Muscle of arm (tissue), 12 donors: ENCODE data around the gene ARL8A. TPM values are rescaled to one million over a fixed set of nuclear protein-coding genes. Genes with fewer than 3 reads are reported as not detected.
A peak's percentile ranks its signal among the peaks of the same experiment; 100 is the strongest.
"Not testable (repeated sequence)": the region's sequence is repeated elsewhere in the genome, so short reads cannot be mapped to it uniquely, and the experiment has no call there.

Source experiments
- DNase-seq: peaks from one replicate; pipeline ENCODE4 v3.0.0-alpha.2; 2013
- polyA plus RNA-seq, 12 donors: library from polyadenylated mRNA; unstranded; fragments of 120-200 nt; gene quantifications; one replicate each; pipeline ENCODE4 v1.2.1, GENCODE V29; 2013; ENCODE audit not compliant: insufficient read length in 12 of 12

The ARL8A gene
- polyA plus RNA-seq, 12 donors, result 35.1 to 65.4 (median 40.3) TPM; not detected in 1

DNA sequence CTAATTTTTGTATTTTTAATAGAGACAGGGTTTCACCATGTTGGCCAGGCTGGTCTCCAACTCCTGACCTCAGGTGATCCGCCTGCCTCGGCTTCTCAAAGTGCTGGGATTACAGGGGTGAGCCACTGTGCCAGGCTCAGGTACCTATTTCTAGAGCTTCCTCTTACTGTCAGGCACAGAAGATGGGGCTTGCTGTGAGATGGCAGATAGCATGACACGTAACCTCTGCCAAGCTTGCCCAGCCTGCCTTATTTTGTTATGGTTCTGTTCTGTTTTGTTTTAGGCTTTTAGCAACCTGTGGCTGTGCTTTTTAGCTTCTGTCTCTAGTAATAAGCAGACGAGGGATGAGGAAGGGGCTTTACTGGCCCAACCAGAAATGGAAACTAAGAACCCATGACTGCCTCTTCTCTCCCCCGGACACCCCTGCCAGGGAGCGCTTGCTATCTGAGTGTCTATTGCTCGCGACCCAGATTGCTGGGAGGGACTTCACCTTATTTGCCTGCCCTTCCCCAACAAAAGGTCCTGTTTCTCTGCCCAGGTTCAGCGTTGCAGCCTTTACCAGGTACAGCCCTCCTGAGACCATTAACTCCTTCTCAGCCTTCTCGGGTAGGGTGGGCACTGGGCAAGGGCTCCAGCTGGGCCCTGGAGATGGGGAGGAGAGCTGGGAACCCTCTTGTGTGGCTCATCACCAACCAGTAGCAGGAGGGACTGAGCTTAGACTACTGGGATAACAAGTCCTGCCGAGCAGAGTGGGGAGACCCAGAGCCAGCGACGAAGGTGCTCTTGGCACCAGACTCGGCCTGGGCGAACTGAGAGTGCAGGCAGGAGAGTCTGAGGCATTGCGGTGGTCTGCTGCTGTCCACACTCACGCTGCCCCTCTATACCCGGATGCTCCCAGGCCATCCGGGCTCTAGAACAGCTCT lies 35.6 kb upstream of the ARL8A start:
- DNase-seq, result no peak

DNA sequence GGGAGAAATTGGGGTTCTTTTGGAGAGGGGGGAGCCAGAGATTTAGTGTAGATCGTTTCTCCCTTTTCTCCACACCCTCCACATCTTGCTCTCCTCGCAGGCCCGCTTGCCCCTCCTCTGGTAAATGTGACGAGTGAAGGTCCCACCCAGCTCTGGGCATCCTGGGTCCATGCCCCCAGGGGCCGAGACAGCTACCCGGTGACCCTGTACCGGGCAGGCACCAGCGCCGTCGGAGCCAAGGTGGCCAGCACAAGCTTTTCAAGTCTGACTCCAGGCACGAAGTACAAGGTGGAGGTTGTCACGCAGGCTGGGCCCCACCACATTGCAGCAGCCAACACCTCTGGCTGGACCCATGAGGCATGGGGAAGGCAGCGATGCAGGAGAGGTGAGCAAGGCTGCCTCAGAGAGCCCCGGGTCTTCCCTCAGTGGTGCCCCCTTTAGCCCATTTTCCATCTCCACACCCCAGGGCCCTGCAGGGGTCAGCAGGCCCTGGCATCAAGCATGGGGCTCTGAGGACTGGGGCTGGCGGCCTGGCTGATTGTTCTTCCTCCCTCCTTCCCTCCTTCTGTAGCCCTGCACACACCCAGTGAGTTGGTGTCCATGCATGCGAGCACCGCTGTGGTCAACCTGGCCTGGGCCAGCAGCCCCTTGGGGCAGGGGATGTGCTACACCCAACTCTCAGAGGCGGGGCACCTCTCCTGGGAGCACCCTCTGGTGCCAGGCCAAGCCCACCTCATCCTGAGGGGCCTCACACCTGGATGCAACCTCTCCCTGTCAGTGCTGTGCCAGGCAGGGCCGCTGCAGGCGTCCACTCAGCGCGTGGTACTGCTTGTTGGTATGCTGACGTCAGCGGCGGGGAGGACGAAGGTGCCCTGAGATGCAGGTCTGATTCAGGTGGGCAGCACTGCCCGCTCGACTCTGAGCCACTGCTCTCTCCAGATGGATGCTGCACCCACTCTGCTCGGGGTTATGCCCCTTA lies 32.7 kb upstream of the ARL8A start:
- DNase-seq, result no peak

DNA sequence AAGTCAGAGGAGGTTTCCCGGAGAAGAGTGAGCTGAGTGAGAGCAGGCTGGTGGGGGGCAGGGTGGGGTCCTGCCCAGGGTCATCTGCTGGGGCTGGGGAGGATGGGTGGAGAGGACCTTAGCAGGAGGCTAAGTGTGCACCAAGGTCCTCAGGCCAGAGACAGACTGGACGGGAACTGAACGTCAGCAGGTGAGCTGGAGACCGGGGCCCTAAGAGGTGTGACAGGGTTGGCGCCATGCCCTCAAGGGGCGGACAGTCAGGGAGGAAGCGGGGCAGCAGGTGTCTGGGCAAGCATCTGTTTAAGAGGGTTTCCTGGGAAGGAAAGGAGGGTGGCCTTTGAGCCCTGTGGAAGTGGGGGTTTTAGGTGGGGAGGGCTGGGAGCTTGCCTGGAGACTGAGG lies 29.5 kb upstream of the ARL8A start:
- DNase-seq, result no peak

DNA sequence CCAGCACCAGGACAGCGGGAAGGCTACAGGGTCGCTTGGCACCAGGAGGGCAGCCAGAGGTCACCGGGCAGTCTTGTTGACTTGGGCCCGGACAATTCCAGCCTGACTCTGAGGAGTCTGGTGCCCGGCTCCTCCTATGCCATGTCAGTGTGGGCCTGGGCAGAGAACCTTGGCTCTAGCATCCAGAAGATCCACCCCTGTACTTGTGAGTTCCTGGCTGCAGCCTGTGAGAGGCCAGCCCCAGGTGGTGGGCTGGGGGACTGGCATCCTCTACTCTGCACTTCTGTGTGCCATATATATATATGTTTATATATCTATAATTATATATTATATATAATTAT lies 27.4 kb upstream of the ARL8A start:
- no peak for DNase-seq

DNA sequence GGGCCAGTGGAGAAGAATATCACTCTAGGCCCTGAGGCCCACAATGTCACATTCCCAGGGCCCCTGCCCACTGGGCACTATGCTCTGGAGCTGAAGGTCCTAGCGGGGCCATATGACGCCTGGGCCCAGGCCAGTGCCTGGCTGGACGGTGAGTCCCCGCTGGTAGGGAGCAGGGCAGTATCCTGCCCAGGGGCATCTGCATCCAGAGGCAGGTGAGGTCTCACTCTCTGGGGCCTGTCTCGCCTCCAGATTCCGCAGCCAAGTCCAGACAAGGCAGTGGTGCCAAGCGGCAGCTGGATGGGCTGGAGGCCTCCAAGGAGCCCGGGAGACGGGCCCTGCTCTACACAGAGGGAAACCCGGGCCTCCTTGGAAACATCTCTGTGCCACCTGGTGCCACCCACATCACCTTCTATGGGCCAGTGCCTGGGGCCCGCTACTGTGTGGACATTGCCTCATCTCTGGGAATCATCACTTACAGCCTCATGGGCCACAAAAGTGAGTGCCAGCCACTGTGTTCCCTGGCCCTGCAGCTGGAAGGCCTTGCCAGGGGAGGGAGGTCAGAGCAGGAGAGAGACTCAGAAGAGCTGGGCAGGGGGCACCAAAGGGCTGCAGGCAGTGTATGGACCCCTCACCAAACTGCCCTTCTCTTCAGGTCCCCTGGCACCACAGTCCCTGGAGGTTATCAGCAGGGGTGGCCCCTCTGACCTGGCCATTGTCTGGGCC lies 26.9 kb upstream of the ARL8A start:
- DNase-seq, result no peak

DNA sequence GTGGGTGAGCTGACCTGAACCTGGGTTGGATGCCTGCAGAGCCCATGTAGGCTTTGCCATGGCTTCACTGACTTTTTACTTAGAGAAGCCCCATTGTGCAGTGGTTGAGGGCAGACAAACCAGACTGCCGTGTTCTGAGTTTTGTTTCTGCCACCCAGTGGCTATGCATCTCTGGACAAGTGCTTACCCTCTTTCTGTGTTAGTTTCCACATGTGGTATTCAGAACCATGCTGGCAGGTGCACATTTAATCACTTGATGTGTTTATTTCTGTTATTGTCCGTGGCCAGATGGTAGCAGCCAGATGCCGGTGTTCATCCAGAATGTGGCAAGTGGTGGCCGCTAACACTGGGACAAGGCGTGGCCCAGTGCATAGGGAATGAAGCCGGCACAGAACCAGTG lies 26.2 kb upstream of the ARL8A start:
- DNase-seq, result no peak

DNA sequence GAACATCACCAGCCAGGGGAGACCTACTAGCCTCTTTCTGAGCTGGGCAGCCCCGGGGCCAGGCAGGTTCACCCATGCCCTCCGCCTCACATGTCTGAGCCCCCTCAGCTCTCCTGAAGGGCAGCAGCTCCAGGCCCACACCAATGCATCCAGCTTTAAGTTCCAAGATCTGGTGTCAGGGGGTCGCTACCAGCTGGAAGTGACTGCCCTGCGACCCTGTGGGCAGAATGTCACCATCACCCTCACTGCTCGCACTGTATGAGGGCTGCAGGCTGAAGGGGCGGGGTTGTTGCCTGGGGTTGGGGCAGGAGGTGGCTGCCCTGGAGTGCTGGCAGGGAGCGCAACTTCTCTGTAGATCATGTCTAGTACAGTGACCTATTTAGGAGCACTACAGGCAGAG lies 24.3 kb upstream of the ARL8A start:
- no peak for DNase-seq

DNA sequence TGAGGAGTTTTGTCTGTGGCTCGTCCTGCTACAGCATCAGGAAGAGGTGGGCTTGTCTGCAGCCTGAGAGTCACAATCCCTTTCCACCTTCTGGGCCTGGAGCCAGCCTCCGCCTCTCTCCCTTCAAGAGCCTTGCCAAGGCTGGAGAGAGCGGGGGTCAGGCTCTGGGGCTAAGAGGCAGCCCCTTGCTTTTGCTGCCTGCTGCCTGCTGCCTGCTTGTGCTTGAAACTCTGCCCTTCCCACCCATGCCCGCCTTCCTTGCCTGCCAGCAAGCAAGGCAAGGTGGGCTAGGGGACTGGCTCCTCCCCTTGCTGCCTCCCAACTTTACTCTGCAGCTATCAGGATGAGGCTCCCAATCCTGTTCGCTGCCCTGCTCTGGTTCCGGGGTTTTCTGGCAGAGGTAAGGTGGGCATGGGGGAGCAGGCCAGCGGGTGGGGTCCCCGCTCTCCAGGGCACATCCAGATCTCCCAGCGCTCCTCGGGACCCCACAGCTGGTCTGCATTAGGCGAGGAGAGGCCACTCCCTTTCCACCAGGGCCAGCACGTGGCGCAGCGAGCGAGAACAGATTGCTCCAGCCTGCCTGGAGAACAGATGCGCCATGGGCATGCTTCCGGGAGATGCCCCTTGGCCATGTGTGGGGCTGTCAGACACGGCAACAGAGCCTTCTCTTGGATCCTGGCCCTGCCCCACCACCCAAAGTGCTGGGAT lies 23.3 kb upstream of the ARL8A start:
- DNase-seq, result peak; percentile 59

DNA sequence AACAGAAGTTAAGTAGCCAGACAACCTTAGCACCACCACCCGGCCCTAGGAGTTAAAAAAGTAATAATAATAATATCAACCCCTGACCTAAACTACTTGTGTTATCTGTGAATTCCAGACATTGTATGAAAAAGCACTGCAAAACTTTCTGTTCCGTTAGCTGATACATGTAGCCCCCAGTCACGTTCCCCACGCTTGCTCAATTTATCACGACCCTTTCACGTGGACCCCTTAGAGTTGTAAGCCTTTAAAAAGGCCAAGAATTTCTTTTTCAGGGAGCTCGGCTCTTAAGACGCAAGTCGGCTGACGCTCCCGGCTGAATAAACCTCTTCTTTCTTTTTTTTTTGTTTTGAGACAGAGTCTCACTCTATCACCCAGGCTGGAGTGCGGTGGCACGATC lies 22.5 kb upstream of the ARL8A start:
- not testable (repeated sequence) for DNase-seq

DNA sequence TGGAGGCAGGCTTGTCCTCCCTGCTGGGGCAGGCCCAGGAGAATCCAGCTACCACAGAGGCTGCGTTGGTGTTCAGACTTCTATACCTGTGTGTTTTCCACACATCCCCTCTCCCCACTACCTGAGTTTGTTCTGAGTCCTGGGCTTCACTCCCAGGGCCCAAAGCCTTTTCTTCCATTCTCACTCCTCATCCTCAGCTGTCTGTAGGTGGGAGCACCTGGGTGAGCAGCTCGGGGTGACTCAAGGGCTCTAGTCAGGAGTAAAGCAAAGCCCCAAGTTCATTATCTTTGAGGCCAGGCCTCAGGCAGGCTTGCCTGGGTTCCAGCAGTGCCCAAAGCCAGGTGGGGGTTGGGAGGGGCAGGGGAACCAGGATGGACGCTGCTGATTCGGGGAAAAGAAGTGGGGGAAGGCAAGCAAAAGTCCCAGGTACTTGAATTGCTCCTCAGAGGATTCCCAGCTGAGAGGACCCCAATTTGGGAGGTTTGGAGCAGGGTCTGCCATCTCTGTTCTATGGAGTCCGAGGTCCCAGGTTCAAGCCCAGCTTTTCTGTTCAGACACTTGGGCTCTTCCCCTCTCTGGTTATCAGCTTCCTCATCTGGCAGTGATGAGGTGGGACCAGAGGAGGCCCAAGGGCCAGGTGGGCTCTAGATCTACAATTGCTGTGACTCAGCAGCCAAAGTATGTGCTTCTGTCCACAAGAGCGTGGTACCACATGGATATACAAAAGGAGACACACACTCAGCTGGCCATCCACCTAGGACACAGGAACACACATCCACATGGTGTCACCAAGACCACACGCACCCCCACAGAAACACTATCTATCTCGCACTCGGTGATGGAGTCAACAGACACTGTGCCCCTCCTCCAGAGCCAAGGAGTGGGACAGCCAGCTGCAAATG lies 21.7 kb upstream of the ARL8A start:
- DNase-seq, result no peak

DNA sequence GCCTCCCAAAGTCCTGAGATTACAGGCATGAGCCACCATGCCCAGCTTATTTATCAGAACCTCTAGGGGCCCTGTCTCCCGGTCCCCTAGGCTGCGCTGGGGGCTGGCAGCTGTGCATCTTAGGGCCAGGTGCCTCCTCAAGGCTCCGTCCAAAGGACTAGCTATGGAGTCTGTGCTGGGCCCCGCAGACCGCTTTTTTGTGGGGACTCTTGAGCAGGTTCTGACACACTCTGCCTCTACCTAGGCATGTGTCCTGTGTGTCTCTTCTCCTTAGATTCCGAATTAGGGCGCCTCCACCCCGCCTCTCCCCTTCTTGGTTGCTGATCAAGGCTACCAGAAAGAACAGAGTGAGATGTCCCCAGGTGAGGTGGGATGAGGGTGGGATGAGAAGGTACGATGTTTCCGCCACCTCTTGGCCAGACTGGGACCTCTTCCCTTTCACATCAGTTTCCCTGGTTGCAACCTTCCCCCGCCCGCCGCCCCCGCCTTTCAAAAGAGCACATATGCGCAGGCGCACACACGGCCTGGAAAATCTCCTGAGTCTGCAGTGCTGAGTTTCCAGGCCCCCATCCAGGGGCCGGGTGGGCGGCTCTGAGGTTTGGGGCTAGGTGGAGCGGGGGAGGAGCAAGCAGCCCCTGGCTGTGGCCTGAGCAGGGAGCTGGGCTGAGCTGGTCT lies 20.9 kb upstream of the ARL8A start:
- DNase-seq, result peak; percentile 86

DNA sequence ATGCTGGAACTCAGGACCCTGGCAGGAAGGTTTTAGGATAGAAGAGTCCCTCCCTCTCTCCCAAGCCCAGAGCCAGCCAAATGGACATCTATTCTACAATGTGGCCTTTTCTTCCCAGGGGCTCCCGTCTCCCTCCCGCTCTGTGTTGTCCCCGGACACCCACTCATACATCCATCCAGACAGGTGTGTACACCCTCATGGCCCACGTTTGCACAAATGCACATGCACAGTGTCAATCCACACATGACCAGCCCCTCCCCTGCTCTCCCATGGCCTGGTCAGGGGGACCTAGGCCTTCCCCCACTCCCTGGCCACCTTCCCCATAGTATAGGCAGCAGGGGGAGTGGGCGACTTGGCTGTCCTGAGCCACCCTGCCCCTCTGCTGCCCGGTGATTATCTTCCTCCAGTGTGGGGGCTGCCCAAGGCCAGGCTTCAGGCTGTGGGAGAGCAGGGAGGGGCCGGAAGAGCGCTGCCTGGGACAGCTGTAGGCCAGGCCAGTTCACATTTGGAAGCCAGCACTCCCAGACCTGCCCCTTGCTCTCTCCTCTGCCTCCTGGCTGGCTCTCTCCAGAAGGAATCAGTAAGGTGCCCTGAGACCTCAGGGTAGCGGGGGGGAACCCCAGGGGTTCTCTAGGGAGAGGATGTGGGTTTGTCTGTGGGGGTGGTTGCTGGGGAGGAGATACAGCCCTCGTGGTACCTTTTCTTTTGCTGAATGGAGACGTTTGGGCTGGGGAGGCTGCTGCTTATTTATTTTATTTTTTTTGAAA lies 19.9 kb upstream of the ARL8A start:
- no peak for DNase-seq

DNA sequence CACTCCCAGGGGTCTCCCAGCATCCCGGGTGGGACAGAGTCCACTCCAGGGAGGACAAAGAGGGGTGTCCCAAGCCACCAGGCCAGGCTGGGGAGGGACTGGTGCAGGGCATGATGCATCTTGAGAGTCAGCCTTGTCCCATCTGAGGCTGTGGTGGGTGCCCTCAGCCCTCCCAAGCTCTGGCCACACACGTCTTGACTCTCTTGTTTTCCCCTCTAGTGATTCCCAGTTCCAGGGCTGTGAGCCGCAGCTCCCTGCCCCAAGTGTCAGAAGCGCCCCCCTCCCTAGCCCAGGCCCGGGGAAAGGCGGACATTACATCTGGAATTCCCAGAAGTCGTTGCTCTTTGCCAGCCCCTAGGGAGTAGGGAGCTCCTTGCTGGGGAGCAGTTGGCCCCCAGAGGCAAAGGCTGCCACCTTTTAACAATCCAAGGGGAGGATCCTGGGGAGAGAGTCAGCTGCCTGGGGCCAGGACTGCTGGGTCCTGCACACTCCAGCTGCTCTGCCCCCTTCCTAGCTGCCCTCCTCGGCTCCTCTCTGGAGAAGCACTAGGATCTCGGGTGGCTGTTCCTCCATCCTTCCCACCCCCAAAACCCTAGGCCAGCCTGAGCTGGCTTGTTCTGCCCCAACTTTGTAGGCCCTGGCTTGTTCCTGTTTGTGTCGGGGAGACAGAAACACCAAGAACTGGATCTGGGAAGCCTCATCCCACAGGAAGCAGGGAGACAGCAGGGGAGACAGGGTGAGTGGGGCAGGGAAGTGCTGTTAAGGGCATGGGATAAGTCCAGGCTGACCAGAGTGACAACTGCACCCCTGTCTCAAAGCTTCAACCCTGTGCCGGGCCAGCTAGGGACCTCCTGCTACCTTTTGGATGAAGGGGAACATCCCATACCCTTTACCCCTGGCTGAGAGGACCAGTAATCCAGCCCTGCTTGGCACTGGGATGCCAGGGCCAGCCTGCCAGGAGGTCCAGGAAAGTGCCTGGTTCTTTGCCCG lies 19.0 kb upstream of the ARL8A start:
- DNase-seq, result no peak

DNA sequence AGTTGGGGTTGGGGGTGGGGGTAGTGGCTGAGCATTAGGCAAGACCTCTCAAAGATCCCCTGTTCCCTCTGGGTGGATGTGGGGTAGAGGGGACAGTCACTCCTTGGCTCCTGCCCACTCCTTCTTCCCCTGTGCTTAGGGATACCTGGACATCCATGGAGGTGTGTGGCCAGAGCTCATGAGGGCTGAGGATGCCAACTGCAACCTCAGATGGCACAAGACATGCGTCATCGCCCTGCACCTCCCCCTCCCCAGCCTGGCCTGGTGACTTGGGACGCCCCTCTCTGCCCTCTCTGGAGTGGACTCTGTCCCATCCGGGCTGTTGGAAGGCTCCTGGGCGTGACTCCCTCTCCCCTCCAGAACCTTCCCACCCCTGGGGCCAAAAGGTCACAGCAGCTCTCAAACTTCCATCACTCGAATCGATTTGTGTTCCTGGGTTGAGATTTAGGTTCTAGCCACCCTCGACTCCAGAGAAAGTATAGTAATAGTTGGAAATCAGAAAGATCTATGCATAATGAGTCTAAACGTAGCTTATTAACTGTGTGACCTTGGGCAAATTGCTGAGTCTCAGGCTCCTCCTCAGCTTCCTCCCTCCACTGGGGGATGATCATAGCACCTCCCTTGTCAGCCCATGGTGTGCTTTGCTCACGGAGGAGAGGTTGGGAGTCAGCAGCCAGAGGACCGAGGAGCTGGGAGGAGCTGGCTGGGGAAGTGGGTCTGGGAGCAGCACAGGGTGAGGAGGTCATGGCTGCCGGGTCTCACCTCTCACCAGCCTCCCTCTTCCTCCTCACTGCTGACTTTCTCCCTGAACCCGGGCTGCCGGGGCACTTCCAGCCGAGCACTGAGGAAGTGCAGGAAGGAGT lies 18.1 kb upstream of the ARL8A start:
- no peak for DNase-seq

DNA sequence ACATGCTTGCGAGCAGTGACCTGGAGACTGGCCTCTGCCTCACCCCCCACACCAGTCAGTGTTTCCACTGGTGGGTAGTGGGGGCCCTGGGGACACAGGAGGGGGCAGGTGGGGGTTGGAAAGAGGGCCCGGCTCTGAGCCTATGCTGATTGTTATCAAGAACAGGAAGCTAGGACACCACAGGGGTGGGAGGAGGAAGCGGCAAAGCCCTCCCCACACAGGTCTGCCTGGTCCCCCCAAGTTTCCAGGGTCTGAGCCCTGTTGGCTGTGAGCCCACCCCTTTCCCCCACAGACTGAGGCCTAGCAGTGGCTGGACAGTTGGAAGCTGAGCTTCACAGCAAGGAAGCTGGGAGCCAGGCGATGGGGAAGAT lies 17.5 kb upstream of the ARL8A start:
- DNase-seq, result no peak

DNA sequence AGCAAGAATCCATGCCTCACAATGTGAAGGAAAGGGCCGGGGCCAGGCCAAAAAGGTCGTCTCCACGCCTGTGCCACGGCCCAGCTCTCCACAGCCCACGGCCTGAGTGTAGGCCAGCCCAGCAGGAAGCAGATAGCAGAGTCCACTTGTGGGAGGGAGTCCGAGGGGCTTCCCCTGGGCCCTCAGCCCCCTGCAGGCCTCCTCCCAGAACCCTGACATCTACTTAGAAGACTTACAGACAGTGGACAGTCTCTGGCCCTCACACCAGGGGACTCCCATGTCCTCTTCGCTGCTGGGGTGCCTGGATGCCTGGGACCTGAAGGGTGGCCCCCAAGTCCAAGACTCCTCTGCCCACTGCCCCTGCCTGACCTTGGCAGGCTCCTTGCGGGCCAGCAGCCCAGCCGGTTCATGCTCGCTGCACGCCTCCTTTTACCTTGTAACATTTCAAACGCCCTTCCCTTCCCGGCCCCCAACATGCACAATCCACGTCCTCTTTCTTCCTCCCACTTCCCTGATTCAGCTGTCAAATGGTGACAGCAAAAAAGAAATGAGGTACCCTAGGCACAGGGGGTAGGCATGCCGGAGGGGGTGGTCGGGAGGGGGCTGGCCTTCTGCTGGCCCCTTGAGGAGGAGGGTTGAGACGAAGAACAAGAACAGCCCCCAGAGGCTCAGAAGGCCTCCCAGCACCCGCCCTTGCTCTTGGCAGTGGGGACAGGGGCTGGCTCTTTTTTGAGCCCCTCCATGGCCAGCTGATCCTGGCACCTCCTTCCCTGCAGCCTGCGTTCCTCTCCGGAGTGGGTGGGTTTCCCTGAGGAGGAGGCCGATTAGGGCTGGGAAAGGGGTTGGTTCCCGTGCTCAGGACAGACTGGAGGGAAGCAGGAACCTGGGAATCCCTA lies 16.9 kb upstream of the ARL8A start:
- DNase-seq, result no peak
